A204.1 (cell line): ENCODE data around the gene SRPK2.
"Not testable (repeated sequence)": the region's sequence is repeated elsewhere in the genome, so short reads cannot be mapped to it uniquely, and the experiment has no call there.

Experiments used
- FAIRE-seq: peaks from 2 replicates; lab custom pipeline; 2012; peaks lifted over from hg19 to GRCh38; lab: Jason Lieb, UNC

The SRPK2 gene

DNA sequence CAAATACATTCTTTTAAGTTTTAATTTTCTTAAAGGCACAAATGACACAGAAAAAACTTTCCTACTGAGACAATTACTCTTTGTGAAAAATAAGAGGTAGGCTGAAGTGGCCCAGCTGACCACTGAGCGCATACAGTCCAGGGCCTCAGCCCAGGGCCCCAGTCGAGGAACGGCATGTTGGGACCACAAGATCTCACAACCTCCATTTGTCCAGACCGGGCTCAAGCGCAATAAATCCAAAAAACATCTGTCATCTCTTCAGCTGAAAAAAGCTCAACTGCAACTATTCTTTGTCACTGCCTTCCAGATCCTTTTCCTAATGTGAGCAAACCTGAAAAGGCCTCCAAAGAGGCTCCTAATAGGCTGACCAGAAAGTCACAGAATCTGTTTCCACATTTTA, 165.8 kb downstream of the SRPK2 start:
- FAIRE-seq: no peak

GRCh38 chr7:105219771-105220160, 169.0 kb downstream of the SRPK2 start:
- FAIRE-seq: peak; percentile 64

DNA sequence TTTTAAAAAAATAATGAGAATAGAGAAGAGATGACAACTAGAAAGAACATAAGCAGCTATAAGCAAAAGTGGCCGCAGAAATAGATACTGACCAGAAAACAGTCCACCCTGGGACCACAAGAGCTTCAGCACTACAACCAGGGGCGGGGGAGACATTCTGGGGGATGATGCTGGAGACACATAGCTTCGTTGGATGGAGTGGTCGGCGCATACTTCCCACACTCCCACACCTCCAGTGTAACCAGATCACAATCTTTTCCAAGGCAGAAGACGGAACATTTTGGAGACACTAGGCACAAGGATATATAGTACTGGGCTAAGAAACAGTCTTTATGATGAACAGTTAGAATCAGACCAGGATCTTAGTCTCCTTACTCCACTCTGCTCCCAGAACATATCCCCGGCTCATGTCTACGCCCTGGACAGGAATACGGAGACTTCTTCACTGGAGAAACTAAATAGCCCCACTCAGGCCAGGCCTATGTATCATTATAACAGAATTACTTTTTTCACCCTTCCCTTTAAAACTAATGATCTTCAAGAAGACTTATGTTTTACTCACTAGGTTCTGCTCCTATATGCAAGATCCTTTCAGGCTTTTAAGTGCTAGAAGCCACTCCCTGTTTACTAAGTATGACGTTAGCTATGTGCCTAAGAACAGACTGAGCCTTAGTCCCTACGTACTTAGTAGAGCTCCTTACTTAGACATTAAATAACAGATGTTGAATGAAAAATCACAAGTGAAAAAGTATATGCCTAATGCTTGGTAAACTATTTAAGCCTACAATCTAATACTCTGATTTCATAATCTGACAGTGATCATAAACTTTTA, 169.6 kb downstream of the SRPK2 start:
- FAIRE-seq: no peak

GRCh38 chr7:105218215-105218614, 170.5 kb downstream of the SRPK2 start:
- no peak for FAIRE-seq

DNA sequence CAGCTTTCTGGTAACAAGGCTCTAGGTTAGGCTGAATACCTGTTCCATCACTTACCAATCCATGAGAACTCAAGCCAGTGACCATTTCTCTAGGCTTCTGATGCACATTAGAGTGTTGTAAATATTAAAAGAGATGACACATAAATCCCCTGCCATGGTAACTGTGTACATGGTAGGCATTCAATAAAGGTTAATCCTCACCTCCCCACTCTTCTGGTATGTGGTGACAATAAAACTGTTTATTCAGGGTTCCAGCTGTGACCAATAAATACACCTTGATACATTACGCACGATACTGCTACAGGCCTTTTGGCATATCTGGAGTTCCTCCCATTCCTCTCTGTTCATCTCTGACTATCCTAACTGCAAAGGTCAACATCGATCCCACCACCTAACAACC, 171.9 kb downstream of the SRPK2 start:
- no peak for FAIRE-seq

- no peak for FAIRE-seq
These were observed 172.9 kb downstream of the SRPK2 start for GRCh38 chr7:105215821-105216220.

DNA sequence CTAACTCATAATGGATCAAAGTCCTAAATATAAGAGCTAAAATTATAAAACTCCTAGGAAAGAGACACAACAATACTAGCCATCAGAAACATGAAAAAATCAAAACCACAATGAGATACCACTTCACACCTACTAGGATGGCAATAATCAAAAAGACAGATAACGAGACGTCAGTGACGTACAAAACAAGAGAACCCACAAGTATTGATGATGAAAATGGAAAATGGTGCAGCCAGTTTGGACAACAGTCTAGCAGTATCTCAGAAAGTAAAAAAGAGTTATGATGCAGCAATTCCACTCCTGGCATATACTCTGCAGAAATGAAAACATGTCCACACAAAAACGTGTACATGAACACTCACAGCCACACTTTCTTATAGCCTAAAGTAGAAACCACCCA, 173.5 kb downstream of the SRPK2 start:
- no peak for FAIRE-seq

GRCh38 chr7:105213611-105214010, 175.1 kb downstream of the SRPK2 start:
- peak; percentile 6 for FAIRE-seq

DNA sequence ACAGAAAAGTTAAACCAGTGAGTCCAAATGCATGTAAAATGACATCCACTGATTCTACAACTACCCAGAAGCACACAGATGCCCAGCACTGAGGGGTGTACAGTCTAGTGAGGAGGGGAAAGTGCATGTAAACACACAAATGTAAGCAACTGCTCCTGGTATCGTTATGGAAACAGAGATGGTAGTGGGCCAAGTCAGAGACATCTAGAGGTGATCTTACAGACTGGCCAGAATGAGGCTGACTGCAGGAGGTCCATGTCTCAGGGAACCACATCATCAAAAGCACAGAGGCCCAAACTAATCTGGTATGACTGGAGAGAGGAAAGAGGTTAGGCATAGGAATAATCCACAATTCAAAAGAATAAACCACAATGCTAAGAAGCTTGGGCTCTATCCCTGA, 176.5 kb downstream of the SRPK2 start:
- FAIRE-seq: no peak

GRCh38 chr7:105210721-105211205, 178.0 kb downstream of the SRPK2 start:
- no peak for FAIRE-seq

GRCh38 chr7:105209870-105210269, 178.9 kb downstream of the SRPK2 start:
- no peak for FAIRE-seq

DNA sequence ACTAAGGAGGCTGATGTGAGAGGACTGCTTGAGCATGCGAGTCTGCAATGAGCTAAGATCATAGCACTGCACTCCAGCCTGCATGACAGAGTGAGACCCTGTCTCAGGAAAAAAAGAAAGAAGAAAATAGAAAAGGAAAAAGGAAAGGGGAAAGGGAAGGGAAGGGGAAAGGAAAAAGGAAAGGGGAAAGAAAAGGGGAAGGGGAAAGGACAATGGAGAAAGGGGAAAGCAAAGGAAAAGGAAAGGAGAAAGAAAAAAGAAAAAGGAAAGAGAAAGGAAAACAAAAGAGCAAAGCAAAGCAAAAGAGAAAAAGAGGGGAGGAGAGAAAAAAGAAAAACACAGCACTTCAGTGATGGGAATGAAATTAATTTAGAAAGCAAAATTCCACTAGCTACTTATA, 179.3 kb downstream of the SRPK2 start:
- no peak for FAIRE-seq

GRCh38 chr7:105206985-105207384, 181.7 kb downstream of the SRPK2 start:
- no peak for FAIRE-seq

- FAIRE-seq: no peak
These were observed 183.0 kb downstream of the SRPK2 start for GRCh38 chr7:105205592-105206237.

GRCh38 chr7:105204953-105205352, 183.8 kb downstream of the SRPK2 start:
- FAIRE-seq: no peak

- no peak for FAIRE-seq
These were observed 184.2 kb downstream of the SRPK2 start for GRCh38 chr7:105204520-105204919.

DNA sequence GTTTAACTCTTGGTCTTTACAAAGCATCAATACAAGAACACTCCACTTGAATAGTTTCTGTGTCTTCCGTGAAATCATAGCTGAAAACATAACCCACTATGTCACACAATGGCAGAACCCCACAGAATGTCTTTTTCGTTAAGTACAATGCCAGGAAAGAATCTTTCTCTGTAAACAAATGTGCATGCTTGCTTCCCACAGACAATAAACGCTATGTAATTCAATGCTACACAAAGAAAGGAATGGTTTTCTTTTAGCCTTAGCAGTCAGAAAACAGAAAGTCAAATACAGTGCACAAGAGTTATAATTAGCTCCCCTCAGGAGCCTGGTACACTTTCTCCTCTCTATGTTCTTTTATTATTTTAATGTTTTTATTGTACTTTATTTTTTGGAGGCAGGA, 186.1 kb downstream of the SRPK2 start:
- no peak for FAIRE-seq

- no peak for FAIRE-seq
These were observed 189.3 kb downstream of the SRPK2 start for GRCh38 chr7:105199386-105199785.

GRCh38 chr7:105198223-105198622, 190.5 kb downstream of the SRPK2 start:
- FAIRE-seq: no peak

DNA sequence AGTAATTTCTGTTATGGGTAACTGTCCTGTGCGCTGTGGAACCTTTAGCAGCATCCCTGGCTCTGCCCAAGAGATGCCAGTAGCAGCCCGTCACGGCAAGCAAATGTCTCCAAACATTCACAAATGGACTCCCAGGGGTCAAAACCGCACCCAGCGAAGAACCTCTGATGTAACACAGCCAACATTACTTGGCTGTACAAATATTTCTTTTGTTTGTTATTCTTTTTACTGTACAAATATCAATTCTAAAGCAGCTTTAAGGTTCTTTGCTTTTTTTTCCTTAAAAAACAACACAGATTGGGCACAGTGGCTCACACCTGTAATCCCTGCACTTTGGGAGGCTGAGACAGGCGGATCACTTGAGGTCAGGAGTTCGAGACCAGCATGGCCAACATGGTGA, 192.2 kb downstream of the SRPK2 start:
- no peak for FAIRE-seq

- FAIRE-seq: no peak
These were observed 192.8 kb downstream of the SRPK2 start for GRCh38 chr7:105195891-105196290.

GRCh38 chr7:105194959-105195358, 193.8 kb downstream of the SRPK2 start:
- not testable (repeated sequence) for FAIRE-seq

DNA sequence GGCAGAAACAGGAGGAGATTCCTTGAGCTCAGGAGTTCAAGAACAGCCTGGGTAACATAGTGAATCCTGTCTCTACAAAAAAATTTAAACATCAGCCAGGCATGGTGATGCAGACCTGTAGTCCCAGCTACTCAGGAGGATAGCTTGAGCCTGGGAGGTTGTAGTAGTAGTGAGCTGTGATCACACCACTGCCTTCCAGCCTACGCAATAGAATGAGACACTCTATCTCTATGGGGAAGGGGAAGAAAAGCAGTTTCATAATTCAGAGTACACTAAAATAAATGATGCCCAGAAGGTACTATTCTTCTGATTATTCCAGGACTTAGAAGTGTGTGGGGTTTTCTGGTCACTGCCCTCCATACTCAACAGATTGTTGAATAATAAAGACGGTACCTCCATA, 197.4 kb downstream of the SRPK2 start:
- no peak for FAIRE-seq
